Nephron (organoid): Measurements from ENCODE around the gene MACC1.

Experiments used
- H3K27ac Mint-ChIP-seq, 3 experiments: 2 replicates each; pipeline ENCODE4 v1.8.0; 2020; ENCODE audit warnings: mixed read lengths in 3 of 3, mild to moderate bottlenecking in 2 of 3, moderate library complexity in 1 of 3
- H3K27me3 Mint-ChIP-seq: 2 replicates; pipeline ENCODE4 v1.8.0; 2021; ENCODE audit warnings: low read depth, mild to moderate bottlenecking, moderate library complexity, mixed read lengths
- H3K36me3 Mint-ChIP-seq: 2 replicates; pipeline ENCODE4 v1.8.0; 2020; ENCODE audit warnings: low read depth, mixed read lengths
- H3K4me1 Mint-ChIP-seq: 2 replicates; pipeline ENCODE4 v1.8.0; 2020; ENCODE audit warnings: mixed read lengths
- H3K4me3 Mint-ChIP-seq, 3 experiments: 2 replicates each; pipeline ENCODE4 v1.8.0; 2020; ENCODE audit warnings: mild to moderate bottlenecking in 3 of 3, mixed read lengths in 3 of 3, moderate library complexity in 2 of 3
- H3K9me3 Mint-ChIP-seq: 2 replicates; pipeline ENCODE4 v1.8.0; 2020; ENCODE audit warnings: mixed read lengths
- CTCF ChIP-seq, 3 experiments: fragments of 200-600 bp; sonication (generic); IDR thresholded peaks; one replicate each; pipeline ENCODE4 v1.5.0; 2021; ENCODE audit warnings: antibody characterized with exemption in 3 of 3; ENCODE audit not compliant: unreplicated experiment in 3 of 3

The MACC1 gene

GRCh38 chr7:20102982-20103381 lies 114.2 kb downstream of the MACC1 start:
- no peaks in the 10 kb centered on the region for H3K4me1 Mint-ChIP-seq
- H3K36me3 Mint-ChIP-seq, result no peaks in the 10 kb centered on the region

DNA sequence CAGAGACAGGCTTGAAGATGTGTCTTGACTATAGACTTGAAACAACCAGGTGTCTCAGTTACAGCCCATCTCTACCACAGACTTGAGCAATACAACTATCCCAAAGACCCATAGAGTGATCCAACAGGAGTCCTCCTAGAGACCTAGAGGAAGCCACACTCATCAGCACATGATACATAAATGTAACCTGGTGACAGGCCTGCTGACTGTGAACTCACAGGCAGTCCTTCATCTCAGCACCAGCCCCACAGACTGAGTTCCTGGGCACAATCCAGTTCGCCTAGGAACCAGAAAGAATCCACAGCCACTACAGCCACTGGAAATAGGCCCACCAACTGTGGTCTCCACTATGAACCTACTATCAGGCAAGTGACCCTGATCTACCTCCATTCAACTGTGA lies 121.3 kb downstream of the MACC1 start:
- no peaks in the 10 kb centered on the region for H3K27me3 Mint-ChIP-seq
- no peaks in the 10 kb centered on the region for H3K4me1 Mint-ChIP-seq
- no peak overlapping the region for H3K4me3 Mint-ChIP-seq
- no peak overlapping the region for H3K27ac Mint-ChIP-seq
- H3K9me3 Mint-ChIP-seq, result peaks cover 16% of the 10 kb centered on the region
- H3K36me3 Mint-ChIP-seq, result no peaks in the 10 kb centered on the region
- TF ChIP-seq CTCF (IDR thresholded peaks at IDR 0.05; ENCODE audit: unreplicated experiment in 3 of 3), result no peak

More at GRCh38 chr7:20102982-20103381, 114.2 kb downstream of the MACC1 start:
- H3K27ac Mint-ChIP-seq, result no peak overlapping the region
- H3K4me3 Mint-ChIP-seq, result no peak overlapping the region
- no peak for TF ChIP-seq CTCF (IDR thresholded peaks at IDR 0.05; ENCODE audit: unreplicated experiment in 3 of 3)
- H3K9me3 Mint-ChIP-seq, result no peaks in the 10 kb centered on the region
- H3K27me3 Mint-ChIP-seq, result no peaks in the 10 kb centered on the region

GRCh38 chr7:20095436-20095835 lies 121.7 kb downstream of the MACC1 start:
- no peaks in the 10 kb centered on the region for H3K27me3 Mint-ChIP-seq
- no peaks in the 10 kb centered on the region for H3K36me3 Mint-ChIP-seq
- H3K4me3 Mint-ChIP-seq, result no peak overlapping the region
- no peak for TF ChIP-seq CTCF (IDR thresholded peaks at IDR 0.05; ENCODE audit: unreplicated experiment in 3 of 3)
- peaks cover 16% of the 10 kb centered on the region for H3K9me3 Mint-ChIP-seq
- H3K4me1 Mint-ChIP-seq, result no peaks in the 10 kb centered on the region
- no peak overlapping the region for H3K27ac Mint-ChIP-seq

DNA sequence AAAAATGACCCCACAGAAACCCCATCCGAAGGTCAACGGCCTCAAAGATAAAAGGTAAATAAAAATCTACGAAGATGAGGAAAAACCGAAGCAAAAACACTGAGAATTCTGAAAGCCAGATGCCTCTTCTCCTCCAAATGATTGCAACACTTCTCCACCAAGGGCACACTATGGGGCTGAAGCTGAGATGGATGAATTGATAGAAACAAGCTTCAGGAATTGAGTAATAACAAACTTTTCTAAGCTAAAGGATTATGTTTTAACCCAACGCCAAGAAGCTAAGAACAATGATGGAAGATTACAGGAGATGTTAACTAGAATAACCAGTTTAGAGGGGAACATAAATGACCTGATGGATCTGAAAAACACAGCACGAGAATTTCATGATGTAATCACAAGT lies 127.8 kb downstream of the MACC1 start:
- Mint-ChIP-seq H3K4me1 (peaks cover 17% of the 10 kb centered on the region), H3K27ac (no peak overlapping the region), H3K9me3 (peaks cover 6% of the 10 kb centered on the region), H3K27me3 (no peaks in the 10 kb centered on the region), H3K4me3 (no peak overlapping the region), H3K36me3 (no peaks in the 10 kb centered on the region)
- no peak for TF ChIP-seq CTCF (IDR thresholded peaks at IDR 0.05; ENCODE audit: unreplicated experiment in 3 of 3)

DNA sequence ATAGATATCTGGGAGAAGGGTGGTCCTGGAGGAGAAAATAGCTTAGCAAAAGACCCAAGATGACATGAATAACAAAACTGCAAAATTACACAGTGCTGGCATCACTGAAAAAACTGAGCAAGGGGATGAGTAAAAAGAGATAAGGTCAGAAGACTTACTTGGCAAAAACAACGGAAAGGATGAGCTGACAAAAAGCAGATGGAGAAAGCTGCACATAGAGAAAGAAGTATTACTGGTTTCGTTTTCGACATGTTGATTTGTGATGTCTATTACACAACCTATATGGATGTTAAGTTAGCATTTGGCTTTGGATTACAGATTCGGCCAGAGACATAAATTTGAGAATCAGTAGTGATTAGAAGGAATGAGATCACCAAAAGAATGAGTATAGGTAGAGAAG lies 132.1 kb downstream of the MACC1 start:
- TF ChIP-seq CTCF (IDR thresholded peaks at IDR 0.05; ENCODE audit: unreplicated experiment in 3 of 3), result no peak
- Mint-ChIP-seq H3K27me3 (no peaks in the 10 kb centered on the region), H3K27ac (peak overlapping the region in 2 of 3 experiments; percentile 2 to 4), H3K9me3 (no peaks in the 10 kb centered on the region), H3K36me3 (no peaks in the 10 kb centered on the region), H3K4me1 (peaks cover 17% of the 10 kb centered on the region), H3K4me3 (no peak overlapping the region)
